Fibroblast of lung (primary cell): Measurements from ENCODE around the gene EGFL8. TPM values are rescaled to one million over a fixed set of nuclear protein-coding genes. Genes with fewer than 3 reads are reported as not detected.

ENCODE experiments used
- DNase-seq, 2 donors: peaks; one replicate each; pipeline versions ENCODE4 v3.0.0 to v3.0.0-alpha.2; 2010; ENCODE audit warnings: low read depth in 2 of 2
- H2AFZ ChIP-seq: 2 replicates; pipeline ENCODE4 v1.5.1; 2012; ENCODE audit warnings: low read length, control low read depth, inconsistent platforms
- H3K27ac ChIP-seq: 2 replicates; pipeline ENCODE4 v1.5.1; 2011; ENCODE audit warnings: low read length, control low read depth; ENCODE audit not compliant: insufficient read depth
- H3K27me3 ChIP-seq: 2 replicates; pipeline ENCODE4 v1.5.1; 2011; ENCODE audit warnings: mild to moderate bottlenecking, low read length; ENCODE audit not compliant: control insufficient read depth, insufficient read depth
- H3K36me3 ChIP-seq: 2 replicates; pipeline ENCODE4 v1.5.1; 2011; ENCODE audit warnings: low read length; ENCODE audit not compliant: control insufficient read depth, insufficient read depth
- H3K4me1 ChIP-seq: 2 replicates; pipeline ENCODE4 v1.5.1; 2011; ENCODE audit warnings: low read length; ENCODE audit not compliant: control insufficient read depth, insufficient read depth; ENCODE audit errors: extremely low read depth
- H3K4me2 ChIP-seq: 2 replicates; pipeline ENCODE4 v1.5.1; 2011; ENCODE audit warnings: low read length, control low read depth; ENCODE audit not compliant: insufficient read depth; ENCODE audit errors: extremely low read depth
- H3K4me3 ChIP-seq, 4 experiments: fragments of 200-600 bp in 1 of 4; sonication (generic) in 1 of 4; replicated peaks in 1 of 4; 2 replicates each; pipeline ENCODE4 v1.5.1; 2011 to 2016; ENCODE audit warnings: low read length in 4 of 4, low read depth in 3 of 4, mild to moderate bottlenecking in 3 of 4, control low read depth in 2 of 4, inconsistent platforms in 1 of 4, mixed read lengths in 1 of 4; ENCODE audit not compliant: insufficient read depth in 1 of 4; ENCODE audit errors: control extremely low read depth in 1 of 4
- H3K79me2 ChIP-seq: 2 replicates; pipeline ENCODE4 v1.5.1; 2012; ENCODE audit warnings: mild to moderate bottlenecking, low read length, inconsistent platforms; ENCODE audit not compliant: control insufficient read depth, insufficient read depth
- H3K9ac ChIP-seq: 2 replicates; pipeline ENCODE4 v1.5.1; 2011; ENCODE audit warnings: mild to moderate bottlenecking, low read length, control low read depth; ENCODE audit not compliant: insufficient read depth
- H3K9me3 ChIP-seq: 2 replicates; pipeline ENCODE4 v1.5.1; 2012; ENCODE audit warnings: low read depth, low read length; ENCODE audit not compliant: control insufficient read depth, insufficient read depth
- H4K20me1 ChIP-seq: 2 replicates; pipeline ENCODE4 v1.5.1; 2011; ENCODE audit warnings: low read length; ENCODE audit not compliant: control insufficient read depth, insufficient read depth; ENCODE audit errors: extremely low read depth
- CTCF ChIP-seq, 2 donors: IDR thresholded peaks in 1 of 2; conservative IDR thresholded peaks in 1 of 2; 1 replicate in 1 of 2; 2 replicates in 1 of 2; pipeline ENCODE4 v1.5.1; 2011 to 2012; ENCODE audit warnings: low read length in 2 of 2, control low read depth in 1 of 2, inconsistent platforms in 1 of 2, low read depth in 1 of 2, mild to moderate bottlenecking in 1 of 2
- EZH2 ChIP-seq: IDR thresholded peaks from 2 replicates; pipeline ENCODE4 v1.5.1; 2012; ENCODE audit warnings: low read length, control low read depth, mild to moderate bottlenecking; ENCODE audit errors: missing control alignments
- polyA plus RNA-seq, 2 donors: library from polyadenylated mRNA; depleted of rRNA in 1 of 2; stranded (reverse) in 1 of 2; unstranded in 1 of 2; fragments of >200 nt; gene quantifications; 2 replicates each; pipeline ENCODE4 v1.2.1, GENCODE V29; 2011 to 2012; ENCODE audit warnings: missing spikeins in 1 of 2
- total RNA-seq: library from RNA; depleted of rRNA; stranded (reverse); fragments of >200 nt; gene quantifications from 2 replicates; pipeline ENCODE4 v1.2.1, GENCODE V29; 2014

The EGFL8 gene
- total and polyA plus RNA-seq, 2 donors (not counting 1 experiment from before 2014, with no cell fraction given): 0.99 to 2.3 TPM

- Histone ChIP-seq H2AFZ (no peak overlapping the region), H3K27ac (no peak overlapping the region), H3K4me2 (no peak overlapping the region), H3K4me3 (no peak overlapping the region), H3K79me2 (no peaks in the 10 kb centered on the region), H4K20me1 (no peaks in the 10 kb centered on the region), H3K36me3 (peaks cover 20% of the 10 kb centered on the region), H3K4me1 (peaks cover 29% of the 10 kb centered on the region), H3K9me3 (no peaks in the 10 kb centered on the region), H3K9ac (no peak overlapping the region), H3K27me3 (no peaks in the 10 kb centered on the region)
- no peak for TF ChIP-seq EZH2
- TF ChIP-seq CTCF (conservative IDR thresholded peaks at IDR 0.05 in 1 of 2, IDR thresholded peaks at IDR 0.05 in 1 of 2; ENCODE audit: low read depth in 1 of 2, low read length in 2 of 2): peak; percentile 36 to 58
- no peak for DNase-seq
Measured at GRCh38 chr6:32116674-32117073, 47.7 kb upstream of the EGFL8 start.

- Histone ChIP-seq H3K79me2 (no peaks in the 10 kb centered on the region), H3K4me1 (peaks cover 24% of the 10 kb centered on the region), H4K20me1 (no peaks in the 10 kb centered on the region), H3K9ac (no peak overlapping the region), H2AFZ (no peak overlapping the region), H3K27me3 (no peaks in the 10 kb centered on the region), H3K4me2 (no peak overlapping the region), H3K4me3 (no peak overlapping the region), H3K36me3 (peaks cover 22% of the 10 kb centered on the region), H3K9me3 (no peaks in the 10 kb centered on the region), H3K27ac (no peak overlapping the region)
- TF ChIP-seq EZH2: no peak
- no peak for TF ChIP-seq CTCF (conservative IDR thresholded peaks at IDR 0.05 in 1 of 2, IDR thresholded peaks at IDR 0.05 in 1 of 2; ENCODE audit: low read depth in 1 of 2, low read length in 2 of 2)
- no peak for DNase-seq
Measured at GRCh38 chr6:32117461-32117860, 46.9 kb upstream of the EGFL8 start.

- Histone ChIP-seq H3K27ac (no peak overlapping the region), H3K9me3 (no peaks in the 10 kb centered on the region), H4K20me1 (no peaks in the 10 kb centered on the region), H3K79me2 (no peaks in the 10 kb centered on the region), H3K4me2 (no peak overlapping the region), H3K9ac (no peak overlapping the region), H3K36me3 (peaks cover 20% of the 10 kb centered on the region), H2AFZ (no peak overlapping the region), H3K27me3 (no peaks in the 10 kb centered on the region), H3K4me1 (peaks cover 15% of the 10 kb centered on the region), H3K4me3 (no peak overlapping the region)
- DNase-seq: peak; percentile 74 to 88
- TF ChIP-seq EZH2 (no peak), CTCF (conservative IDR thresholded peaks at IDR 0.05 in 1 of 2, IDR thresholded peaks at IDR 0.05 in 1 of 2; ENCODE audit: low read depth in 1 of 2, low read length in 2 of 2) (peak; percentile 85 to 98)
Measured at GRCh38 chr6:32118782-32119628, 45.4 kb upstream of the EGFL8 start.
